ENCODE measurements around the gene PKN1. TPM values are rescaled to one million over a fixed set of nuclear protein-coding genes. Genes with fewer than 3 reads are reported as not detected.
"Not testable (repeated sequence)": the region's sequence is repeated elsewhere in the genome, so short reads cannot be mapped to it uniquely, and the experiment has no call there.

Gene PKN1
- total and polyA plus RNA-seq, 2 experiments from 2014 or later: 86.8 to 201 TPM

DNA sequence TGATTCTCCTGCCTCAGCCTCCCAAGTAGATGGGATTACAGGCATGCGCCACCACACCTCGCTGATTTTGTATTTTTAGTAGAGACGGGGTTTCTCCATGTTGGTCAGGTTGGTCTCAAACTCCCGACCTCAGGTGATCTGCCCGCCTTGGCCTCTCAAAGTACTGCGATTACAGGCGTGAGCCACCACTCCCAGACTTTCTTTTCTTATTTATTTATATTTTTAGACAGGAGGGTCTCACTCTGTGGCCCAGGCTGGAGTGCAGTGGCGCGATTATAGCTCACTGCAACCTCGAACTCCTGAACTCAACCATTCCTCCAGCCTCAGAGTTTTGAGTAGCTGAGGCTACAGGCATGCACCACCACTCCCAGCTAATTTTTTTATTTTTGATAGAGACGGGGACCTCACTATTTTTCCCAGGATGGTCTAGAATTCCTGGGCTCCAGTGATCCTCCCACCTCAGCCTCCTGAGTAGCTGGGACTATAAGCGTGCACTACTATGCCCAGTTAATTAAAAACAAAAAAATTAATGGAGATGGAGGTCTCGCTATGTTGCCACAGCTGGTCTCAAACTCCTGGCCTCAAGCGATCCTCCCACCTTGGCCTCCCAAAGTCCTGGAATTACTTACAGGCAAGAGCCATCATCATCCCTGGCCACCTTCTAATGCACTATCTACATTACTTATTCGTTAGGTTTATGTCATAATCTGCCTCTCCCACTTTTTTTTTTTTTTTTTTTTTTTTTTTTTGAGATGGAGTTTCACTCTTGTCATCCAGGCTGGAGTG, 29.8 kb upstream of the PKN1 start:
- Mint-ChIP-seq H3K4me1 (peaks cover 11% of the 10 kb centered on the region), H3K36me3 (ENCODE audit: low read depth) (peaks cover 13% of the 10 kb centered on the region), H3K27me3 (ENCODE audit: insufficient read depth, low read depth, poor library complexity) (peaks cover 17% of the 10 kb centered on the region)
- H3K4me2 ChIP-seq; H3K4me3 ChIP-seq; H3K4me3 Mint-ChIP-seq; DNase-seq (ENCODE audit: low spot score); H3K9me3 Mint-ChIP-seq; H4K20me1 ChIP-seq (replicated peaks; ENCODE audit: insufficient read depth); H3K9me2 ChIP-seq (ENCODE audit: insufficient read depth); H3K79me2 ChIP-seq (replicated peaks; ENCODE audit: insufficient read depth); H3K27me3 ChIP-seq (ENCODE audit: insufficient read depth); ATAC-seq; H3K27ac ChIP-seq (ENCODE audit: low read depth); H3K27ac Mint-ChIP-seq; H2AFZ ChIP-seq; H3K4me1 ChIP-seq (ENCODE audit: insufficient read depth): not testable (repeated sequence)
- Histone ChIP-seq H3F3A (replicated peaks; ENCODE audit: low read depth) (peaks cover 16% of the 10 kb centered on the region; the same call in 1 of the 2 replicates), H3K36me3 (ENCODE audit: insufficient read depth) (peaks cover 11% of the 10 kb centered on the region)

DNA sequence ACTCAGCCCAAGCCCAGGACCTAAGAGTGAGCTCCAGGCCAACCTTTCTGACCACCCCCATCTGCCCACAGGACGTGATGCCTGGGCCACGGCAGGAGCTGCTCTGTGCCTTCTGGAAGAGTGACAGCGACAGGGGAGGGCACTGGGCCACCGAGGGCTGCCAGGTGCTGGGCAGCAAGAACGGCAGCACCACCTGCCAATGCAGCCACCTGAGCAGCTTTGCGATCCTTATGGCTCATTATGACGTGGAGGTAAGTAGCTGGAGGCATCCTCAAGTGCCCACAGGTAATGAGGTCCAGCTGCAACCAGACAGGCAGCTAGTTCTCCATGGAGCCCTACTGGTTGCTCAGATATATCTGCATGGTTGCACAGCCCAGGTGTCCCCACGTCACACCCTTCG, 28.8 kb upstream of the PKN1 start:
- H3K27me3 Mint-ChIP-seq (ENCODE audit: insufficient read depth, low read depth, poor library complexity): peaks cover 17% of the 10 kb centered on the region
- Histone ChIP-seq H3K4me3 (no peak overlapping the region), H3K9me2 (ENCODE audit: insufficient read depth) (no peaks in the 10 kb centered on the region), H3K27me3 (ENCODE audit: insufficient read depth) (no peaks in the 10 kb centered on the region), H3K4me1 (ENCODE audit: insufficient read depth) (peaks cover 5% of the 10 kb centered on the region; the same call in 1 of the 2 replicates), H3K79me2 (replicated peaks; ENCODE audit: insufficient read depth) (no peaks in the 10 kb centered on the region), H3F3A (replicated peaks; ENCODE audit: low read depth) (peaks cover 17% of the 10 kb centered on the region; the same call in 1 of the 2 replicates), H3K27ac (ENCODE audit: low read depth) (no peak overlapping the region), H2AFZ (no peak overlapping the region), H3K4me2 (no peak overlapping the region), H4K20me1 (replicated peaks; ENCODE audit: insufficient read depth) (no peaks in the 10 kb centered on the region; the same call in 1 of the 2 replicates), H3K36me3 (ENCODE audit: insufficient read depth) (peaks cover 19% of the 10 kb centered on the region)
- H3K4me3 Mint-ChIP-seq: no peak overlapping the region
- H3K36me3 Mint-ChIP-seq (ENCODE audit: low read depth): peaks cover 23% of the 10 kb centered on the region
- DNase-seq (ENCODE audit: low spot score): no peak
- no peaks in the 10 kb centered on the region; the same call in 2 of the 3 replicates for H3K9me3 Mint-ChIP-seq
- no peak for ATAC-seq
- H3K27ac Mint-ChIP-seq: no peak overlapping the region
- peaks cover 11% of the 10 kb centered on the region for H3K4me1 Mint-ChIP-seq
- TF ChIP-seq EZH2phosphoT487 (IDR thresholded peaks at IDR 0.05; ENCODE audit: unreplicated experiment) (no peak), STAT1 (IDR thresholded peaks at IDR 0.05; ENCODE audit: unreplicated experiment) (no peak), CREB1 (CRISPR knock-in tag; IDR thresholded peaks at IDR 0.05; ENCODE audit: low read depth) (no peak), EZH2 (IDR thresholded peaks at IDR 0.05; ENCODE audit: low read depth, unreplicated experiment) (no peak), ZNF331 (CRISPR knock-in tag; IDR thresholded peaks at IDR 0.05; ENCODE audit: low read depth) (no peak), NANOG (IDR thresholded peaks at IDR 0.05; ENCODE audit: borderline replicate concordance) (no peak), JUNB (IDR thresholded peaks at IDR 0.05; ENCODE audit: unreplicated experiment) (no peak), POLR2AphosphoS5 (IDR thresholded peaks at IDR 0.05; ENCODE audit: low read depth) (no peak), ZNF114 (CRISPR knock-in tag; IDR thresholded peaks at IDR 0.05) (no peak)
- TF ChIP-seq, protein P1, sequence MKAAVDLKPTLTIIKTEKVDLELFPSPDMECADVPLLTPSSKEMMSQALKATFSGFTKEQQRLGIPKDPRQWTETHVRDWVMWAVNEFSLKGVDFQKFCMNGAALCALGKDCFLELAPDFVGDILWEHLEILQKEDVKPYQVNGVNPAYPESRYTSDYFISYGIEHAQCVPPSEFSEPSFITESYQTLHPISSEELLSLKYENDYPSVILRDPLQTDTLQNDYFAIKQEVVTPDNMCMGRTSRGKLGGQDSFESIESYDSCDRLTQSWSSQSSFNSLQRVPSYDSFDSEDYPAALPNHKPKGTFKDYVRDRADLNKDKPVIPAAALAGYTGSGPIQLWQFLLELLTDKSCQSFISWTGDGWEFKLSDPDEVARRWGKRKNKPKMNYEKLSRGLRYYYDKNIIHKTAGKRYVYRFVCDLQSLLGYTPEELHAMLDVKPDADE (IDR thresholded peaks at IDR 0.05): no peak
- TF ChIP-seq, protein P2, sequence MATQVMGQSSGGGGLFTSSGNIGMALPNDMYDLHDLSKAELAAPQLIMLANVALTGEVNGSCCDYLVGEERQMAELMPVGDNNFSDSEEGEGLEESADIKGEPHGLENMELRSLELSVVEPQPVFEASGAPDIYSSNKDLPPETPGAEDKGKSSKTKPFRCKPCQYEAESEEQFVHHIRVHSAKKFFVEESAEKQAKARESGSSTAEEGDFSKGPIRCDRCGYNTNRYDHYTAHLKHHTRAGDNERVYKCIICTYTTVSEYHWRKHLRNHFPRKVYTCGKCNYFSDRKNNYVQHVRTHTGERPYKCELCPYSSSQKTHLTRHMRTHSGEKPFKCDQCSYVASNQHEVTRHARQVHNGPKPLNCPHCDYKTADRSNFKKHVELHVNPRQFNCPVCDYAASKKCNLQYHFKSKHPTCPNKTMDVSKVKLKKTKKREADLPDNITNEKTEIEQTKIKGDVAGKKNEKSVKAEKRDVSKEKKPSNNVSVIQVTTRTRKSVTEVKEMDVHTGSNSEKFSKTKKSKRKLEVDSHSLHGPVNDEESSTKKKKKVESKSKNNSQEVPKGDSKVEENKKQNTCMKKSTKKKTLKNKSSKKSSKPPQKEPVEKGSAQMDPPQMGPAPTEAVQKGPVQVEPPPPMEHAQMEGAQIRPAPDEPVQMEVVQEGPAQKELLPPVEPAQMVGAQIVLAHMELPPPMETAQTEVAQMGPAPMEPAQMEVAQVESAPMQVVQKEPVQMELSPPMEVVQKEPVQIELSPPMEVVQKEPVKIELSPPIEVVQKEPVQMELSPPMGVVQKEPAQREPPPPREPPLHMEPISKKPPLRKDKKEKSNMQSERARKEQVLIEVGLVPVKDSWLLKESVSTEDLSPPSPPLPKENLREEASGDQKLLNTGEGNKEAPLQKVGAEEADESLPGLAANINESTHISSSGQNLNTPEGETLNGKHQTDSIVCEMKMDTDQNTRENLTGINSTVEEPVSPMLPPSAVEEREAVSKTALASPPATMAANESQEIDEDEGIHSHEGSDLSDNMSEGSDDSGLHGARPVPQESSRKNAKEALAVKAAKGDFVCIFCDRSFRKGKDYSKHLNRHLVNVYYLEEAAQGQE (IDR thresholded peaks at IDR 0.05; ENCODE audit: unreplicated experiment): no peak
- TF ChIP-seq, protein P3, sequence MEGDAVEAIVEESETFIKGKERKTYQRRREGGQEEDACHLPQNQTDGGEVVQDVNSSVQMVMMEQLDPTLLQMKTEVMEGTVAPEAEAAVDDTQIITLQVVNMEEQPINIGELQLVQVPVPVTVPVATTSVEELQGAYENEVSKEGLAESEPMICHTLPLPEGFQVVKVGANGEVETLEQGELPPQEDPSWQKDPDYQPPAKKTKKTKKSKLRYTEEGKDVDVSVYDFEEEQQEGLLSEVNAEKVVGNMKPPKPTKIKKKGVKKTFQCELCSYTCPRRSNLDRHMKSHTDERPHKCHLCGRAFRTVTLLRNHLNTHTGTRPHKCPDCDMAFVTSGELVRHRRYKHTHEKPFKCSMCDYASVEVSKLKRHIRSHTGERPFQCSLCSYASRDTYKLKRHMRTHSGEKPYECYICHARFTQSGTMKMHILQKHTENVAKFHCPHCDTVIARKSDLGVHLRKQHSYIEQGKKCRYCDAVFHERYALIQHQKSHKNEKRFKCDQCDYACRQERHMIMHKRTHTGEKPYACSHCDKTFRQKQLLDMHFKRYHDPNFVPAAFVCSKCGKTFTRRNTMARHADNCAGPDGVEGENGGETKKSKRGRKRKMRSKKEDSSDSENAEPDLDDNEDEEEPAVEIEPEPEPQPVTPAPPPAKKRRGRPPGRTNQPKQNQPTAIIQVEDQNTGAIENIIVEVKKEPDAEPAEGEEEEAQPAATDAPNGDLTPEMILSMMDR (conservative IDR thresholded peaks at IDR 0.05; ENCODE audit: low read depth in 2 of 2): no peak
